ENCODE results near the gene PHACTR3.

GRCh38 chr20:59839400-59839799 lies 235.1 kb downstream of the PHACTR3 start:
- no peak for TF ChIP-seq EGR1 (IDR thresholded peaks at IDR 0.05; ENCODE audit: low read depth in 2 of 2)
- TF ChIP-seq, protein P1, sequence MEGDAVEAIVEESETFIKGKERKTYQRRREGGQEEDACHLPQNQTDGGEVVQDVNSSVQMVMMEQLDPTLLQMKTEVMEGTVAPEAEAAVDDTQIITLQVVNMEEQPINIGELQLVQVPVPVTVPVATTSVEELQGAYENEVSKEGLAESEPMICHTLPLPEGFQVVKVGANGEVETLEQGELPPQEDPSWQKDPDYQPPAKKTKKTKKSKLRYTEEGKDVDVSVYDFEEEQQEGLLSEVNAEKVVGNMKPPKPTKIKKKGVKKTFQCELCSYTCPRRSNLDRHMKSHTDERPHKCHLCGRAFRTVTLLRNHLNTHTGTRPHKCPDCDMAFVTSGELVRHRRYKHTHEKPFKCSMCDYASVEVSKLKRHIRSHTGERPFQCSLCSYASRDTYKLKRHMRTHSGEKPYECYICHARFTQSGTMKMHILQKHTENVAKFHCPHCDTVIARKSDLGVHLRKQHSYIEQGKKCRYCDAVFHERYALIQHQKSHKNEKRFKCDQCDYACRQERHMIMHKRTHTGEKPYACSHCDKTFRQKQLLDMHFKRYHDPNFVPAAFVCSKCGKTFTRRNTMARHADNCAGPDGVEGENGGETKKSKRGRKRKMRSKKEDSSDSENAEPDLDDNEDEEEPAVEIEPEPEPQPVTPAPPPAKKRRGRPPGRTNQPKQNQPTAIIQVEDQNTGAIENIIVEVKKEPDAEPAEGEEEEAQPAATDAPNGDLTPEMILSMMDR (IDR thresholded peaks at IDR 0.05; ENCODE audit: low read depth, low read length, missing input control), result no peak
- no peak for TF ChIP-seq JUND (IDR thresholded peaks at IDR 0.05)
- TF ChIP-seq REST (IDR thresholded peaks at IDR 0.05), result no peak
- TF ChIP-seq RAD21 (IDR thresholded peaks at IDR 0.05), result no peak
- no peak for TF ChIP-seq ATF3 (IDR thresholded peaks at IDR 0.05)

All from liver (tissue), 3 donors.